Liver (tissue), 9 donors: ENCODE data around the gene FAM3A. TPM values are rescaled to one million over a fixed set of nuclear protein-coding genes. Genes with fewer than 3 reads are reported as not detected.
A peak's percentile ranks its signal among the peaks of the same experiment; 100 is the strongest.

Source experiments
- DNase-seq: peaks from one replicate; pipeline ENCODE4 v3.0.0-alpha.2; 2017; ENCODE audit warnings: low spot score
- H3K27ac ChIP-seq, 2 donors: one replicate each; pipeline ENCODE4 v1.7.0; 2013; ENCODE audit warnings: inconsistent platforms in 2 of 2, low read length in 2 of 2, control low read depth in 1 of 2, low read depth in 1 of 2, mild to moderate bottlenecking in 1 of 2
- H3K27me3 ChIP-seq, 4 donors: one replicate each; pipeline versions ENCODE4 v1.6.1 to v1.7.0; 2013; ENCODE audit warnings: low read length in 3 of 4, inconsistent platforms in 1 of 4, mild to moderate bottlenecking in 1 of 4, moderate library complexity in 1 of 4; ENCODE audit not compliant: control insufficient read depth in 4 of 4, insufficient read depth in 4 of 4
- H3K36me3 ChIP-seq, 4 donors: one replicate each; pipeline versions ENCODE4 v1.6.1 to v1.7.0; 2013; ENCODE audit warnings: low read length in 3 of 4, mild to moderate bottlenecking in 3 of 4, low read depth in 1 of 4, moderate library complexity in 1 of 4; ENCODE audit not compliant: control insufficient read depth in 4 of 4, insufficient read depth in 3 of 4
- H3K4me1 ChIP-seq, 4 donors: one replicate each; pipeline versions ENCODE4 v1.6.1 to v1.7.0; 2013; ENCODE audit warnings: low read length in 3 of 4, mild to moderate bottlenecking in 3 of 4, moderate library complexity in 1 of 4; ENCODE audit not compliant: control insufficient read depth in 4 of 4, insufficient read depth in 4 of 4
- H3K4me3 ChIP-seq, 3 donors: one replicate each; pipeline versions ENCODE4 v1.6.1 to v1.7.0; 2013; ENCODE audit warnings: low read length in 3 of 3, control low read depth in 1 of 3, low read depth in 1 of 3, mild to moderate bottlenecking in 1 of 3
- H3K9ac ChIP-seq, 2 donors: one replicate each; pipeline ENCODE4 v1.7.0; 2013; ENCODE audit warnings: low read length in 2 of 2, mild to moderate bottlenecking in 2 of 2, moderate library complexity in 2 of 2, control low read depth in 1 of 2, low read depth in 1 of 2
- H3K9me3 ChIP-seq, 4 donors: one replicate each; pipeline versions ENCODE4 v1.6.1 to v1.7.0; 2013; ENCODE audit warnings: low read length in 3 of 4; ENCODE audit not compliant: control insufficient read depth in 4 of 4
- CTCF ChIP-seq: fragments of 150-350 bp; IDR thresholded peaks from 2 replicates; pipeline ENCODE4 v1.5.1; 2017; ENCODE audit warnings: improper control_type of control experiment, low read depth, low read length; ENCODE audit not compliant: missing input control
- EGR1 ChIP-seq, 2 donors: IDR thresholded peaks; 2 replicates each; pipeline ENCODE4 v1.6.1; 2016 to 2018; ENCODE audit warnings: antibody characterized with exemption in 2 of 2, low read depth in 2 of 2
- FOXA1 ChIP-seq: IDR thresholded peaks from 2 replicates; pipeline ENCODE4 v1.6.1; 2016; ENCODE audit warnings: antibody characterized with exemption
- FOXA2 ChIP-seq: IDR thresholded peaks from 2 replicates; pipeline ENCODE4 v1.6.1; 2016; ENCODE audit warnings: antibody characterized with exemption
- GABPA ChIP-seq, 2 donors: IDR thresholded peaks in 1 of 2; conservative IDR thresholded peaks in 1 of 2; 2 replicates each; pipeline ENCODE4 v1.6.1; 2016; ENCODE audit warnings: antibody characterized with exemption in 2 of 2, mild to moderate bottlenecking in 1 of 2, moderate library complexity in 1 of 2
- HNF4A ChIP-seq, 2 donors: conservative IDR thresholded peaks; 2 replicates each; pipeline ENCODE4 v1.6.1; 2016; ENCODE audit warnings: antibody characterized with exemption in 2 of 2, mild to moderate bottlenecking in 2 of 2
- HNF4G ChIP-seq: IDR thresholded peaks from 2 replicates; pipeline ENCODE4 v1.6.1; 2016; ENCODE audit warnings: antibody characterized with exemption
- MAX ChIP-seq: IDR thresholded peaks from 2 replicates; pipeline ENCODE4 v1.6.1; 2016; ENCODE audit warnings: antibody characterized with exemption
- RAD21 ChIP-seq, 2 donors: IDR thresholded peaks; 2 replicates each; pipeline ENCODE4 v1.6.1; 2016; ENCODE audit warnings: antibody characterized with exemption in 2 of 2, mild to moderate bottlenecking in 2 of 2
- REST ChIP-seq: IDR thresholded peaks from 2 replicates; pipeline ENCODE4 v1.6.1; 2016; ENCODE audit warnings: antibody characterized with exemption, mild to moderate bottlenecking
- RXRA ChIP-seq, 2 donors: IDR thresholded peaks; 2 replicates each; pipeline ENCODE4 v1.6.1; 2017 to 2018; ENCODE audit warnings: antibody characterized with exemption in 2 of 2, mild to moderate bottlenecking in 1 of 2
- ZBTB33 ChIP-seq: IDR thresholded peaks from 2 replicates; pipeline ENCODE4 v1.6.1; 2016; ENCODE audit warnings: antibody characterized with exemption
- WGBS: extraction: QIAGEN DNeasy Blood & Tissue Kit; methylation state at CpG from one replicate; pipeline ENCODE4 v1.1.7; 2013; 5-methylcytosine and 5-hydroxymethylcytosine counted together
- polyA plus RNA-seq, 2 donors: library from polyadenylated mRNA; stranded (reverse) in 1 of 2; unstranded in 1 of 2; fragments of 200-250 nt in 1 of 2; fragments of >200 nt in 1 of 2; fragmentation: Nextera tagmentation in 1 of 2; extraction: Ambion mirVana in 1 of 2; gene quantifications; one replicate each; pipeline versions ENCODE4 v1.2.1 to v1.2.3, GENCODE V29; 2013 to 2015
- total RNA-seq, 2 donors: library from RNA; depleted of rRNA; stranded (reverse); fragments of >200 nt; gene quantifications; one replicate each; pipeline ENCODE4 v1.2.3, GENCODE V29; 2014
- donor health status: healthy.
- donor health status: healthy.
- donor health status: healthy.
- donor health status: healthy.
- donor health status: healthy.

Gene FAM3A
- total and polyA plus RNA-seq, 4 donors: 11.6 to 36.3 (median 34.2) TPM

GRCh38 chrX:154458954-154459778 lies 56.9 kb downstream of the FAM3A start (continued):
- no peak for TF ChIP-seq CTCF

GRCh38 chrX:154458116-154458953 lies 57.7 kb downstream of the FAM3A start, which contains the start of gene PLXNA3:
Gene PLXNA3 (plus strand): TSS chrX:154458281. CDS start chrX:154460184, 1,903 bp downstream.
- DNase-seq: peak; percentile 46
- WGBS: 2% methylated on average over 88 of the region's 88 CpGs

More at GRCh38 chrX:154458116-154458953, 57.7 kb downstream of the FAM3A start, which contains the start of gene PLXNA3:
- H3K27ac ChIP-seq: no peak within 1 kb of the TSS
- TF ChIP-seq REST: no peak
- no peak for TF ChIP-seq FOXA2
- TF ChIP-seq RXRA (IDR thresholded peaks at IDR 0.05): no peak
- TF ChIP-seq EGR1 (IDR thresholded peaks at IDR 0.05; ENCODE audit: low read depth in 2 of 2): no peak
- no peak for TF ChIP-seq MAX
- no peak for TF ChIP-seq FOXA1
- no peak for TF ChIP-seq RAD21 (IDR thresholded peaks at IDR 0.05)
- TF ChIP-seq HNF4G: no peak
- TF ChIP-seq GABPA (IDR thresholded peaks at IDR 0.05 in 1 of 2, conservative IDR thresholded peaks at IDR 0.05 in 1 of 2): no peak
- no peak for TF ChIP-seq HNF4A (conservative IDR thresholded peaks at IDR 0.05)
- no peak for TF ChIP-seq ZBTB33
- no peaks in the 10 kb centered on the region for H3K9me3 ChIP-seq
- peak within 1 kb of the TSS in 2 of 3 donors; percentile 50 to 74 for H3K4me3 ChIP-seq
- H3K4me1 ChIP-seq: peaks cover 0 to 5% (median 0%) of the 10 kb centered on the region in 4 donors
- H3K9ac ChIP-seq: no peak within 1 kb of the TSS
- no peaks in the 10 kb centered on the region for H3K36me3 ChIP-seq
- H3K27me3 ChIP-seq: no peaks in the 10 kb centered on the region
